Measurements from ENCODE around the gene FZR1. TPM values are rescaled to one million over a fixed set of nuclear protein-coding genes. Genes with fewer than 3 reads are reported as not detected.
A peak's percentile ranks its signal among the peaks of the same experiment; 100 is the strongest.

Gene FZR1
- total RNA-seq, 2 donors from 2014 or later, result 56.7 to 65.1 TPM

DNA sequence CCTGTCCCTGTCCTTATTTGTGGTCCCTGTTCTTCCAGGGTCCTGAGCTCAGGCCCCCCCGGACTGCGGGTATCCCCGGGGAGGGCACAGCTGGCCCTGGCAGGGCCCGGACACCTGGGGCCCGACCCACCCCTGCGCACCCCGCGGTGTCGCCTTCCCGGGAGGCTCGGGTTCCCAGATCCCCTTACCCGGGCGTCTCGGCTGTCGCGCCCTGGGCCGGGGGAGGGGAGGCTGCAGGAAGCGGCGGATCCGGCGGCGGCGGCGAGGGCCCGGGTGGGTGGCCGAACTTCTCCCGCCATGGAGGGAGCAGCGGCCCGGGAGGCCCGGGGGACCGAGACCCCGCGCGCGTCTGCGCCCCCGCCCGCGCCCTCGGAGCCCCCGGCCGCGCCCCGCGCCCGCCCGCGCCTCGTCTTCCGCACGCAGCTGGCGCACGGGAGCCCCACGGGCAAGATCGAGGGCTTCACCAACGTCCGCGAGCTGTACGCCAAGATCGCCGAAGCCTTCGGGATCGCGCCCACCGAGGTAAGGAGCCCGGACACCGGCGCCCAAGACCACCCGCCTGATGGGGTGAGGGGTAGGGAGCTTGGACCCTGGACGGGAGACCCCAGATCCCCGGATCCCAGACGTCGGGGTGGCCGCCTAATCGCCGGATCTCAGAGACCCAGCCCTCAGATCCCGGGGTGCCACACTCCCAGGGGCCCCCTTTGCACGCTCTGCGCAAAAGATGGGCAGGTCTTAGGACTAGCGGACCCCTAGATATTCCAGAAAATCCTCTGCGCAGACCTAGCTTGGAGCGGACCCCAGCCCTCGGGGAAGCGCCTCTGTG lies 79.4 kb downstream of the FZR1 start, which contains the start of gene GIPC3:
Gene GIPC3 (plus strand): TSS at position 178 of the 826 bp plus-strand sequence. CDS start 120 bp downstream, at position 298.
- H3K4me3 Mint-ChIP-seq, result peak within 1 kb of the TSS; percentile 13
- no peaks in the 10 kb centered on the region for H3K4me1 Mint-ChIP-seq
- TF ChIP-seq, protein P1, sequence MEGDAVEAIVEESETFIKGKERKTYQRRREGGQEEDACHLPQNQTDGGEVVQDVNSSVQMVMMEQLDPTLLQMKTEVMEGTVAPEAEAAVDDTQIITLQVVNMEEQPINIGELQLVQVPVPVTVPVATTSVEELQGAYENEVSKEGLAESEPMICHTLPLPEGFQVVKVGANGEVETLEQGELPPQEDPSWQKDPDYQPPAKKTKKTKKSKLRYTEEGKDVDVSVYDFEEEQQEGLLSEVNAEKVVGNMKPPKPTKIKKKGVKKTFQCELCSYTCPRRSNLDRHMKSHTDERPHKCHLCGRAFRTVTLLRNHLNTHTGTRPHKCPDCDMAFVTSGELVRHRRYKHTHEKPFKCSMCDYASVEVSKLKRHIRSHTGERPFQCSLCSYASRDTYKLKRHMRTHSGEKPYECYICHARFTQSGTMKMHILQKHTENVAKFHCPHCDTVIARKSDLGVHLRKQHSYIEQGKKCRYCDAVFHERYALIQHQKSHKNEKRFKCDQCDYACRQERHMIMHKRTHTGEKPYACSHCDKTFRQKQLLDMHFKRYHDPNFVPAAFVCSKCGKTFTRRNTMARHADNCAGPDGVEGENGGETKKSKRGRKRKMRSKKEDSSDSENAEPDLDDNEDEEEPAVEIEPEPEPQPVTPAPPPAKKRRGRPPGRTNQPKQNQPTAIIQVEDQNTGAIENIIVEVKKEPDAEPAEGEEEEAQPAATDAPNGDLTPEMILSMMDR (conservative IDR thresholded peaks at IDR 0.05), result no peak
- peaks cover 39% of the 10 kb centered on the region for H3K27me3 ChIP-seq (ENCODE audit: control insufficient read depth, insufficient read depth, low read length, poor library complexity, severe bottlenecking)
- peaks cover 70% of the 10 kb centered on the region for H3K27me3 Mint-ChIP-seq (ENCODE audit: insufficient read depth)
- no peaks in the 10 kb centered on the region for H3K4me1 ChIP-seq (ENCODE audit: control insufficient read depth, insufficient read depth, low read length)
- H3K4me3 ChIP-seq (ENCODE audit: low read length), result no peak within 1 kb of the TSS
- H3K9me3 ChIP-seq (ENCODE audit: control insufficient read depth, low read length), result no peaks in the 10 kb centered on the region
- H3K9ac ChIP-seq (ENCODE audit: extremely low read depth, low read length, poor library complexity, severe bottlenecking), result no peak within 1 kb of the TSS
- DNase-seq, result peak; percentile 71
- H3K27ac Mint-ChIP-seq, result no peak within 1 kb of the TSS
- peaks cover 4% of the 10 kb centered on the region for H3K9me3 Mint-ChIP-seq
- WGBS, 2 experiments (ENCODE audit: insufficient coverage in 1 of 2, insufficient read length in 1 of 2), result 15 to 17% methylated on average over 42 to 78 of the region's 84 CpGs
- no peaks in the 10 kb centered on the region for H3K36me3 ChIP-seq (ENCODE audit: control insufficient read depth, insufficient read depth, low read length)
- H3K27ac ChIP-seq (ENCODE audit: low read depth, low read length), result no peak within 1 kb of the TSS
- H3K36me3 Mint-ChIP-seq (ENCODE audit: low read depth), result no peaks in the 10 kb centered on the region

GRCh38 chr19:3586127-3586626 lies 80.1 kb downstream of the FZR1 start:
- H3K4me1 ChIP-seq (ENCODE audit: control insufficient read depth, insufficient read depth, low read length), result no peaks in the 10 kb centered on the region
- no peaks in the 10 kb centered on the region for H3K4me1 Mint-ChIP-seq
- H3K9me3 ChIP-seq (ENCODE audit: control insufficient read depth, low read length), result no peaks in the 10 kb centered on the region
- H3K27ac Mint-ChIP-seq, result no peak overlapping the region
- TF ChIP-seq, protein P1 (conservative IDR thresholded peaks at IDR 0.05), result peak; percentile 86
- H3K27me3 Mint-ChIP-seq (ENCODE audit: insufficient read depth), result peaks cover 65% of the 10 kb centered on the region
- no peak overlapping the region for H3K9ac ChIP-seq (ENCODE audit: extremely low read depth, low read length, poor library complexity, severe bottlenecking)
- no peak overlapping the region for H3K27ac ChIP-seq (ENCODE audit: low read depth, low read length)
- H3K36me3 ChIP-seq (ENCODE audit: control insufficient read depth, insufficient read depth, low read length), result no peaks in the 10 kb centered on the region
- WGBS, 2 experiments (ENCODE audit: insufficient coverage in 1 of 2, insufficient read length in 1 of 2), result 30 to 50% methylated on average over 6 to 16 of the region's 16 CpGs
- H3K4me3 ChIP-seq (ENCODE audit: low read length), result no peak overlapping the region
- H3K36me3 Mint-ChIP-seq (ENCODE audit: low read depth), result no peaks in the 10 kb centered on the region
- peaks cover 4% of the 10 kb centered on the region for H3K9me3 Mint-ChIP-seq
- H3K27me3 ChIP-seq (ENCODE audit: control insufficient read depth, insufficient read depth, low read length, poor library complexity, severe bottlenecking), result peaks cover 39% of the 10 kb centered on the region
- H3K4me3 Mint-ChIP-seq, result peak overlapping the region; percentile 13
- peak; percentile 81 for DNase-seq

DNA sequence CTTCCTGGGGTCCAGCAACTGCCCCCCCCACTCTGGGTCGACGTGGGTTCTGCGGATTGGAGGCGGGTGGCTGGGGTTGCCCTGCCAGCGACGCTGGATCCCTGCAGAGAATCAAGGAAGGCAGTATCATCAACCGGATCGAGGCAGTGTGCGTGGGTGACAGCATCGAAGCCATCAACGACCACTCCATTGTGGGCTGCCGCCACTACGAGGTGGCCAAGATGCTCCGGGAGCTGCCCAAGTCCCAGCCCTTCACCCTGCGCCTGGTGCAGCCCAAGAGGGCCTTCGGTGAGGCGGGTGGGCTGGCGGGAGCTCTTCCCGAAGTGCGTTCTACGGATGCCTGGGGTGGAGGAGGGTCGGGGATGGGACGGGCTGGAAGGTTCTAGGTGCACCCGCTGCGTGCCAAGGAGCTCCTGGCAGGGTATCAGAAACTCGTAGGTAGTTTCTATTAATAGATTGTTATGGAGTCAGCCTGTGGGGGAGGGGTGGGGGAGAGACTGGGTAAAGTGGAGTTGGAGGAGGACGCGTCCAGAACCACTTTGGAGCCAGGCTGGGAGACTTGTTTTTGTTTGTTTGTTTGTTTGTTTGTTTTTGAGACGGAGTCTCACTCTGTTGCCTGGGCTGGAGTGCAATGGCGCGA lies 80.7 kb downstream of the FZR1 start:
- peaks cover 39% of the 10 kb centered on the region for H3K27me3 ChIP-seq (ENCODE audit: control insufficient read depth, insufficient read depth, low read length, poor library complexity, severe bottlenecking)
- no peaks in the 10 kb centered on the region for H3K4me1 ChIP-seq (ENCODE audit: control insufficient read depth, insufficient read depth, low read length)
- DNase-seq, result no peak
- no peaks in the 10 kb centered on the region for H3K36me3 Mint-ChIP-seq (ENCODE audit: low read depth)
- TF ChIP-seq, protein P1 (conservative IDR thresholded peaks at IDR 0.05), result no peak
- no peak overlapping the region for H3K4me3 ChIP-seq (ENCODE audit: low read length)
- no peaks in the 10 kb centered on the region for H3K36me3 ChIP-seq (ENCODE audit: control insufficient read depth, insufficient read depth, low read length)
- peaks cover 8% of the 10 kb centered on the region for H3K9me3 Mint-ChIP-seq
- no peak overlapping the region for H3K27ac ChIP-seq (ENCODE audit: low read depth, low read length)
- no peaks in the 10 kb centered on the region for H3K9me3 ChIP-seq (ENCODE audit: control insufficient read depth, low read length)
- H3K27ac Mint-ChIP-seq, result no peak overlapping the region
- H3K27me3 Mint-ChIP-seq (ENCODE audit: insufficient read depth), result peaks cover 66% of the 10 kb centered on the region
- WGBS, 2 experiments (ENCODE audit: insufficient coverage in 1 of 2, insufficient read length in 1 of 2), result 64 to 77% methylated on average over 12 to 31 of the region's 31 CpGs
- no peaks in the 10 kb centered on the region for H3K4me1 Mint-ChIP-seq
- no peak overlapping the region for H3K9ac ChIP-seq (ENCODE audit: extremely low read depth, low read length, poor library complexity, severe bottlenecking)
- H3K4me3 Mint-ChIP-seq, result no peak overlapping the region

Other genes starting within 250 kb of the FZR1 start
- 1 to 10 TPM; 5.2 to 6.6 TPM for gene NFIC, start 139.7 kb upstream of the FZR1 start, total RNA-seq
- gene SMIM24, start 25.8 kb upstream of the FZR1 start, total RNA-seq, result not detected
- gene SMIM44, start 22.9 kb upstream of the FZR1 start, total RNA-seq, result not detected
- 10 to 100 TPM; 13.4 to 14.3 TPM for gene DOHH, start 5.6 kb upstream of the FZR1 start, total RNA-seq
- gene TEKTIP1, start 32.9 kb downstream of the FZR1 start, total RNA-seq, result 1 to 10 TPM; 4.6 to 5.7 TPM
- gene MFSD12, start 51.3 kb downstream of the FZR1 start, total RNA-seq, result 10 to 100 TPM; 48.2 to 62.4 TPM
- gene HMG20B, start 66.6 kb downstream of the FZR1 start, total RNA-seq, result 100 to 1,000 TPM in 1 of 2 donors, 10 to 100 TPM in 1; 80.7 to 102 TPM
- gene GIPC3, start 79.2 kb downstream of the FZR1 start, total RNA-seq, result 1 to 10 TPM in 1 of 2 donors, under 1 TPM in 1; 0.93 to 1.5 TPM
- under 1 TPM; 0.29 to 0.42 TPM for gene TBXA2R, start 100.6 kb downstream of the FZR1 start, total RNA-seq
- 10 to 100 TPM; 31.5 to 33.5 TPM for gene CACTIN, start 120.5 kb downstream of the FZR1 start, total RNA-seq
- 10 to 100 TPM; 43.5 to 51.5 TPM for gene PIP5K1C, start 194.2 kb downstream of the FZR1 start, total RNA-seq
- 10 to 100 TPM; 15.7 to 25.9 TPM for gene TJP3, start 202.1 kb downstream of the FZR1 start, total RNA-seq